Upper lobe of left lung (tissue), 4 donors: Measurements from ENCODE around the gene GNA14.

ENCODE experiments used
- CTCF ChIP-seq, 6 experiments: fragments of 450-650 bp in 4 of 6; fragments of 200-600 bp in 2 of 6; sonication (generic) in 2 of 6; IDR thresholded peaks; one replicate each; pipeline ENCODE4 v1.5.1; 2016 to 2019; ENCODE audit warnings: antibody characterized with exemption in 6 of 6
- POLR2A ChIP-seq, 4 donors: fragments of 450-650 bp; IDR thresholded peaks; one replicate each; pipeline ENCODE4 v1.5.1; 2016 to 2017; ENCODE audit warnings: antibody characterized with exemption in 4 of 4, mild to moderate bottlenecking in 2 of 4
- POLR2AphosphoS5 ChIP-seq, 2 donors: sonication (generic); formaldehyde crosslinking; IDR thresholded peaks; one replicate each; pipeline ENCODE4 v1.5.1; 2017; ENCODE audit warnings: antibody characterized with exemption in 2 of 2

GRCh38 chr9:77386187-77386586 is 261.9 kb downstream of the GNA14 start:
- TF ChIP-seq CTCF (IDR thresholded peaks at IDR 0.05) (no peak), POLR2A (IDR thresholded peaks at IDR 0.05) (no peak), POLR2AphosphoS5 (IDR thresholded peaks at IDR 0.05) (no peak)
